SK-N-SH (cell line): ENCODE measurements around the gene DLK2.

Source experiments
- CTCF ChIP-seq: fragments of 200-600 bp; sonication (generic); IDR thresholded peaks from 2 replicates; pipeline ENCODE4 v1.6.1; 2017; ENCODE audit warnings: antibody characterized with exemption, mild to moderate bottlenecking, moderate library complexity
- EZH2phosphoT487 ChIP-seq: fragments of 200-600 bp; sonication (generic); IDR thresholded peaks from 2 replicates; pipeline ENCODE4 v1.6.1; 2017; ENCODE audit warnings: low read depth, mixed run types, mild to moderate bottlenecking, antibody characterized with exemption, moderate library complexity, borderline replicate concordance
- FOXM1 ChIP-seq: IDR thresholded peaks from 2 replicates; pipeline ENCODE4 v1.4.0; 2012; ENCODE audit warnings: low read depth, mild to moderate bottlenecking
- GATA2 ChIP-seq: sonication (generic); formaldehyde crosslinking; IDR thresholded peaks from 2 replicates; pipeline ENCODE4 v1.5.0; 2020; ENCODE audit warnings: mild to moderate bottlenecking, missing genetic modification reagents
- MXI1 ChIP-seq: IDR thresholded peaks from 2 replicates; pipeline ENCODE4 v1.6.1; 2012; ENCODE audit warnings: mild to moderate bottlenecking, low read depth, low read length, improper control_type of control experiment
- POLR2AphosphoS5 ChIP-seq: IDR thresholded peaks from 2 replicates; pipeline ENCODE4 v1.6.1; 2012; ENCODE audit warnings: low read depth, low read length
- RCOR1 ChIP-seq: fragments of 150-350 bp; IDR thresholded peaks from 2 replicates; pipeline ENCODE4 v1.6.1; 2017; ENCODE audit warnings: antibody characterized with exemption, low read length
- REST ChIP-seq: IDR thresholded peaks from 2 replicates; pipeline ENCODE4 v1.6.1; 2012; ENCODE audit warnings: mild to moderate bottlenecking, low read depth, low read length, moderate library complexity
- SIN3A ChIP-seq: IDR thresholded peaks from 2 replicates; pipeline ENCODE4 v1.6.1; 2012; ENCODE audit warnings: low read depth, mild to moderate bottlenecking, low read length, moderate library complexity, borderline replicate concordance

- TF ChIP-seq RCOR1 (no peak), CTCF (no peak), FOXM1 (no peak), MXI1 (no peak), POLR2AphosphoS5 (no peak), GATA2 (CRISPR knock-in tag) (no peak), SIN3A (no peak), EZH2phosphoT487 (no peak), REST (no peak)
These were observed 13.7 kb upstream of the DLK2 start for GRCh38 chr6:43468748-43469681.
